Osteocyte (in vitro differentiated cells): Measurements from ENCODE around the gene KANSL3. TPM values are rescaled to one million over a fixed set of nuclear protein-coding genes. Genes with fewer than 3 reads are reported as not detected.

Source experiments
- DNase-seq: peaks from one replicate; pipeline ENCODE4 v3.0.0; 2021; ENCODE audit warnings: mixed read lengths; ENCODE audit not compliant: unreplicated experiment; ENCODE audit errors: extremely low spot score
- H3K27ac Mint-ChIP-seq: one replicate; pipeline ENCODE4 v1.8.0; 2021; ENCODE audit warnings: mild to moderate bottlenecking, mixed read lengths; ENCODE audit not compliant: unreplicated experiment
- H3K27me3 Mint-ChIP-seq: one replicate; pipeline ENCODE4 v1.8.0; 2021; ENCODE audit warnings: mixed read lengths; ENCODE audit not compliant: unreplicated experiment
- H3K36me3 Mint-ChIP-seq: one replicate; pipeline ENCODE4 v1.8.0; 2021; ENCODE audit warnings: mixed read lengths; ENCODE audit not compliant: unreplicated experiment
- H3K4me1 Mint-ChIP-seq: one replicate; pipeline ENCODE4 v1.8.0; 2021; ENCODE audit warnings: mixed read lengths; ENCODE audit not compliant: unreplicated experiment
- H3K4me3 Mint-ChIP-seq: one replicate; pipeline ENCODE4 v1.8.0; 2021; ENCODE audit warnings: mild to moderate bottlenecking, moderate library complexity, mixed read lengths; ENCODE audit not compliant: unreplicated experiment
- H3K9me3 Mint-ChIP-seq: one replicate; pipeline ENCODE4 v1.8.0; 2021; ENCODE audit warnings: mixed read lengths; ENCODE audit not compliant: unreplicated experiment
- total RNA-seq: library from RNA; stranded (reverse); gene quantifications from 2 replicates; pipeline ENCODE4 v1.2.1, GENCODE V29; 2021
- TF ChIP-seq, protein P1 (sequence below): fragments of 200-600 bp; sonication (generic); IDR thresholded peaks from 2 replicates; pipeline ENCODE4 v1.5.0; 2021; ENCODE audit warnings: antibody characterized with exemption, mild to moderate bottlenecking, moderate library complexity

KANSL3 gene
- total RNA-seq, 1 donor from 2014 or later, result 45.8 TPM

DNA sequence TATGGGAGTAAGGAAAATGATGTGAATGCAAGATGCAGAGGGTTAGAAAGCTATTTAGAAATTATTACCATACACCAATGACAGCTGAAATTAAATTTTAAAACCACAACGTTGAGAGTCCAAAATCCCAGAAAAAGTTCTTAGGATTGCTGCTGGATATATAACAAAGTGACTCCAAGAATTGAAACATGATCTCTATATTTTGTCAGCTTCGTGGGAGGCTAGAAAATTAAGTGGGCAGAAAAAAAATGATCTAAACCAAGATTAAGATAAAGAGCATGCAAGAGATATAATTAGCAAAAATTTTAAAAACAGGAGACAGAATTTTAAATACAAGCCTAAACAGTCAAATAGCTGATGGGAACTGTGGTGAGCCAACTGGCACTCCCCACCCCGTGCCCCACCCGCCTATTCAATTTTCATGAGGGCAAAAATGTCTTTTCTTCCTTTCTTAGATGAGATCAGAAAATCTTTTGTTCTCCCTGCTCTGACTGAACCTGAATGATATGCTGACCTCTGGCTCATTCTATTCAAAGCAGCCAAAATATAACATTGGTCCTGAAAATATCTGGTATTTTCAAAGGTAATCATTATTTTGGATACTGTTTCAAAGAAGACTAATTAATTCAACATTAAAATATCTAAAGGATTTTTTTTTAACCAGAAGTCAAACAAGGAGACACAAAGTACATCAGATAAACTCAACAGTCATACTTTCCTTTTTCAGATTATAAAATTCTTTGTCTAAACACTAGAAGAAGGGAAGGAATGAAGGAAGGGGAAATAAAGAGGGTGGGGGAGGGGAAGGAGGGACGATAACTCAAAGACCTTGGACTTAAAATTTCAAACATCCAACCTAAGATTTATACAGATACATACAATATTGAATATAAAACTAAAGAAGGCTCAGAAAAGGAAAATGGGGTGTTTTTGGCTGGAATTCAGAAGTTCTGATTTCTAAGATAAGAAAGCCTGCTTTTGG lies 12.2 kb downstream of the KANSL3 start:
- TF ChIP-seq, protein P1, sequence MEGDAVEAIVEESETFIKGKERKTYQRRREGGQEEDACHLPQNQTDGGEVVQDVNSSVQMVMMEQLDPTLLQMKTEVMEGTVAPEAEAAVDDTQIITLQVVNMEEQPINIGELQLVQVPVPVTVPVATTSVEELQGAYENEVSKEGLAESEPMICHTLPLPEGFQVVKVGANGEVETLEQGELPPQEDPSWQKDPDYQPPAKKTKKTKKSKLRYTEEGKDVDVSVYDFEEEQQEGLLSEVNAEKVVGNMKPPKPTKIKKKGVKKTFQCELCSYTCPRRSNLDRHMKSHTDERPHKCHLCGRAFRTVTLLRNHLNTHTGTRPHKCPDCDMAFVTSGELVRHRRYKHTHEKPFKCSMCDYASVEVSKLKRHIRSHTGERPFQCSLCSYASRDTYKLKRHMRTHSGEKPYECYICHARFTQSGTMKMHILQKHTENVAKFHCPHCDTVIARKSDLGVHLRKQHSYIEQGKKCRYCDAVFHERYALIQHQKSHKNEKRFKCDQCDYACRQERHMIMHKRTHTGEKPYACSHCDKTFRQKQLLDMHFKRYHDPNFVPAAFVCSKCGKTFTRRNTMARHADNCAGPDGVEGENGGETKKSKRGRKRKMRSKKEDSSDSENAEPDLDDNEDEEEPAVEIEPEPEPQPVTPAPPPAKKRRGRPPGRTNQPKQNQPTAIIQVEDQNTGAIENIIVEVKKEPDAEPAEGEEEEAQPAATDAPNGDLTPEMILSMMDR, result no peak
- no peak for DNase-seq
- Mint-ChIP-seq H3K4me3 (no peak overlapping the region), H3K27ac (peak overlapping the region; percentile 47), H3K36me3 (peaks cover 25% of the 10 kb centered on the region), H3K4me1 (peaks cover 17% of the 10 kb centered on the region), H3K9me3 (no peaks in the 10 kb centered on the region), H3K27me3 (no peaks in the 10 kb centered on the region)

DNA sequence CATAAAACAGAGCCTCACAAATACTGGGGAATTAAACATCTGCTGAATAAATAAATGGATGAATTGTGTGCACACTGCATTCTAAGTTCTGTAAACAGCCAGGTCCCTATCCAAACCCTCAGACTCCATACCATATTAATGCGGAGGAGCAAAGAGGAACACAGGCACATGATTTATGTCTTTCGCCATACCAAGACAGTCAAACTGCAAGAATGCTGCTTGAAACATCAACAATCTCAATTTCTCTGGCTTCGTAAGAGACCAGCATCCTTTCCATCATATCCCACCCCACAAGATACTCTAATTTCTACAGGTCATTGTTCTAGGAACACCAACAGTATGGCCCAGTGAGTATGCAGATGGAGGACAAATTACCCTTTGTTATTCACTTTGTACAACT lies 15.0 kb downstream of the KANSL3 start:
- Mint-ChIP-seq H3K27me3 (no peaks in the 10 kb centered on the region), H3K4me3 (no peak overlapping the region), H3K9me3 (no peaks in the 10 kb centered on the region), H3K4me1 (peaks cover 22% of the 10 kb centered on the region), H3K27ac (no peak overlapping the region), H3K36me3 (peaks cover 20% of the 10 kb centered on the region)
- TF ChIP-seq, protein P1, result no peak
- DNase-seq, result no peak

DNA sequence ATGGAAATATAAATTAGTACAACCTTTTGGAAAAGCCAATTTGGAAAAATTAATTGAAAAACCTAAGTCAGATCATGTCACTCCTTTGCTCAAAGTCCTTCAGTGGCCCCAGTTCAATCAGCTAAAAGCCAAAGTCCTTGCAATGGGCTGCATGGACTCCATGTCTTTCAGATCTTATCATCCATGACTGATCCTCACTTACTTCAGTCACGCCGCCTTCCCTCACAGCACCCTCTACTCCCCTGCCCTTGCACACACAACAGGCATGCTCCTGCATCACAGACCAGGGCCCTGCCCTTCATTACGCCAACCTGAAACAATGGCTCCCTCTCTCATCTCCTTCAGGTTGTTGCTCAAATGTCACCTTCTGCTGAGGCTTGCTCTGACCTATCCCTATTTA lies 15.6 kb downstream of the KANSL3 start:
- Mint-ChIP-seq H3K4me3 (no peak overlapping the region), H3K27ac (no peak overlapping the region), H3K9me3 (no peaks in the 10 kb centered on the region), H3K36me3 (peaks cover 17% of the 10 kb centered on the region), H3K27me3 (no peaks in the 10 kb centered on the region), H3K4me1 (peaks cover 26% of the 10 kb centered on the region)
- no peak for DNase-seq
- TF ChIP-seq, protein P1, result no peak

DNA sequence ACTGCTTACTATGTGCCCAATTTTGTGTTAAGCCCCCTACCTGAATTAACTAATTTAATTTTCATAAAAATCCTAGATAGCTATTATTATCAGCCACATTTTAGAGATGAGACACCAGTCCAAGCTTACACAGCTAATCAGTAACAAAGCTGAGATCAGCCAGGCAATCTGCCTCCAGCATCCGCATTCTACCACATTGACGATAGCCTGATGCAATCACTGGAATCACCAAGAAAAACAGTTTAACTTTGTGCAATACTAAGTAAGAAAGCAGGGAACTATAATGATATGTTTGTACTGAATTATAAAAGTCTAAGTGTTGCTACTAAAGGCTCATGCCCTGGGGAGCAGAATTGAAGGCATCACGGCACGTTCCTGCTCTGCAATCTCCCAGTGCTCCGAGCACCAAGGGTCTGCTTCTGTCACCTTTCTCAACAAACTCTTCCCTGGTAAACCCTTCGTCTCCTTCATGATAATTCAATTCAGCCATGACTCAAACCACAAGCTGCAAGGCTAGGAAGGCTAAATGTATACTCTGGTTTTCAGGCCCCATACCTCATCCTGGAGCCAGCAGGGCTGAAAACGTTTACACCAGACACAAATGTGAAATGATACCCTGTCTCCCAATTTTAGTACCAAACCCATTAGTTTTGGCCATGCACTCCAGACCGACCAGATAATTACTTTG lies 19.4 kb downstream of the KANSL3 start:
- Mint-ChIP-seq H3K27me3 (no peaks in the 10 kb centered on the region), H3K4me1 (peaks cover 16% of the 10 kb centered on the region), H3K4me3 (no peak overlapping the region), H3K36me3 (peaks cover 25% of the 10 kb centered on the region), H3K27ac (peak overlapping the region; percentile 7), H3K9me3 (no peaks in the 10 kb centered on the region)
- no peak for DNase-seq
- TF ChIP-seq, protein P1, result no peak

DNA sequence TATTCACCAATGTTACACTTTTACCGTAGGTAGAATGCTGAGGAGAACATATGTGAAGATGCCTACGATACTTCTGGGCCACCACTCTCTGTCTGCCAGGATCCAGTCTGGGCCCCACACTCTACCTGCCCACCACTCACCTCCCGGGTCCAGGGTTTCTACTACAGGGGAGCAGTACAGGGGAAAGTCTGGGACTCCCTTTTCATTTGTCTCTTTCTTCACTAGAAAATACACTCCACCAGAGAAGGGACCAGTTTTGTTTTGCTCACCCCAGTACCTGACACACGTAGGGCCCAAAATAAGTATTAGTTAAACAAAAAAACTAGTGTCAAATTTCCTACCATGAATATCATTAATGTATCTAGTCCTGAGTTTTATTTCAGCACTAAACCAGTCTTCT lies 21.1 kb downstream of the KANSL3 start:
- Mint-ChIP-seq H3K27me3 (no peaks in the 10 kb centered on the region), H3K36me3 (peaks cover 31% of the 10 kb centered on the region), H3K27ac (peak overlapping the region; percentile 83), H3K9me3 (no peaks in the 10 kb centered on the region), H3K4me1 (peaks cover 16% of the 10 kb centered on the region), H3K4me3 (no peak overlapping the region)
- TF ChIP-seq, protein P1, result no peak
- DNase-seq, result no peak
